Measurements from ENCODE around the gene ARFRP1. TPM values are rescaled to one million over a fixed set of nuclear protein-coding genes. Genes with fewer than 3 reads are reported as not detected.
A peak's percentile ranks its signal among the peaks of the same experiment; 100 is the strongest.

ARFRP1 gene
- total RNA-seq, 1 donor from 2014 or later = 55.5 TPM

DNA sequence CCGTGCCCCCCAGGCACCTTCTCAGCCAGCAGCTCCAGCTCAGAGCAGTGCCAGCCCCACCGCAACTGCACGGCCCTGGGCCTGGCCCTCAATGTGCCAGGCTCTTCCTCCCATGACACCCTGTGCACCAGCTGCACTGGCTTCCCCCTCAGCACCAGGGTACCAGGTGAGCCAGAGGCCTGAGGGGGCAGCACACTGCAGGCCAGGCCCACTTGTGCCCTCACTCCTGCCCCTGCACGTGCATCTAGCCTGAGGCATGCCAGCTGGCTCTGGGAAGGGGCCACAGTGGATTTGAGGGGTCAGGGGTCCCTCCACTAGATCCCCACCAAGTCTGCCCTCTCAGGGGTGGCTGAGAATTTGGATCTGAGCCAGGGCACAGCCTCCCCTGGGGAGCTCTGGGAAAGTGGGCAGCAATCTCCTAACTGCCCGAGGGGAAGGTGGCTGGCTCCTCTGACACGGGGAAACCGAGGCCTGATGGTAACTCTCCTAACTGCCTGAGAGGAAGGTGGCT lies 10.4 kb downstream of the ARFRP1 start:
- TF ChIP-seq, protein P1, sequence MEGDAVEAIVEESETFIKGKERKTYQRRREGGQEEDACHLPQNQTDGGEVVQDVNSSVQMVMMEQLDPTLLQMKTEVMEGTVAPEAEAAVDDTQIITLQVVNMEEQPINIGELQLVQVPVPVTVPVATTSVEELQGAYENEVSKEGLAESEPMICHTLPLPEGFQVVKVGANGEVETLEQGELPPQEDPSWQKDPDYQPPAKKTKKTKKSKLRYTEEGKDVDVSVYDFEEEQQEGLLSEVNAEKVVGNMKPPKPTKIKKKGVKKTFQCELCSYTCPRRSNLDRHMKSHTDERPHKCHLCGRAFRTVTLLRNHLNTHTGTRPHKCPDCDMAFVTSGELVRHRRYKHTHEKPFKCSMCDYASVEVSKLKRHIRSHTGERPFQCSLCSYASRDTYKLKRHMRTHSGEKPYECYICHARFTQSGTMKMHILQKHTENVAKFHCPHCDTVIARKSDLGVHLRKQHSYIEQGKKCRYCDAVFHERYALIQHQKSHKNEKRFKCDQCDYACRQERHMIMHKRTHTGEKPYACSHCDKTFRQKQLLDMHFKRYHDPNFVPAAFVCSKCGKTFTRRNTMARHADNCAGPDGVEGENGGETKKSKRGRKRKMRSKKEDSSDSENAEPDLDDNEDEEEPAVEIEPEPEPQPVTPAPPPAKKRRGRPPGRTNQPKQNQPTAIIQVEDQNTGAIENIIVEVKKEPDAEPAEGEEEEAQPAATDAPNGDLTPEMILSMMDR (IDR thresholded peaks at IDR 0.05; ENCODE audit: insufficient read depth, low read length, severe bottlenecking) = no peak
- DNase-seq (ENCODE audit: low read depth) = no peak
- Histone ChIP-seq H3K27me3 (ENCODE audit: control insufficient read depth, insufficient read depth, low read length) (no peaks in the 10 kb centered on the region), H3K36me3 (ENCODE audit: control insufficient read depth, insufficient read depth, low read length) (peaks cover 5% of the 10 kb centered on the region), H3K4me3 (ENCODE audit: low read depth, low read length) (peak overlapping the region; percentile 39)
- FAIRE-seq = no peak

DNA sequence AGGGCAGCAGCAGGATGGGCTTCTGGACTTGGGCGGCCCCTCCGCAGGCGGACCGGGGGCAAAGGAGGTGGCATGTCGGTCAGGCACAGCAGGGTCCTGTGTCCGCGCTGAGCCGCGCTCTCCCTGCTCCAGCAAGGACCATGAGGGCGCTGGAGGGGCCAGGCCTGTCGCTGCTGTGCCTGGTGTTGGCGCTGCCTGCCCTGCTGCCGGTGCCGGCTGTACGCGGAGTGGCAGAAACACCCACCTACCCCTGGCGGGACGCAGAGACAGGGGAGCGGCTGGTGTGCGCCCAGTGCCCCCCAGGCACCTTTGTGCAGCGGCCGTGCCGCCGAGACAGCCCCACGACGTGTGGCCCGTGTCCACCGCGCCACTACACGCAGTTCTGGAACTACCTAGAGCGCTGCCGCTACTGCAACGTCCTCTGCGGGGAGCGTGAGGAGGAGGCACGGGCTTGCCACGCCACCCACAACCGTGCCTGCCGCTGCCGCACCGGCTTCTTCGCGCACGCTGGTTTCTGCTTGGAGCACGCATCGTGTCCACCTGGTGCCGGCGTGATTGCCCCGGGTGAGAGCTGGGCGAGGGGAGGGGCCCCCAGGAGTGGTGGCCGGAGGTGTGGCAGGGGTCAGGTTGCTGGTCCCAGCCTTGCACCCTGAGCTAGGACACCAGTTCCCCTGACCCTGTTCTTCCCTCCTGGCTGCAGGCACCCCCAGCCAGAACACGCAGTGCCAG lies 11.0 kb downstream of the ARFRP1 start, which contains the start of gene TNFRSF6B:
Gene TNFRSF6B, plus strand, starts transcription at position 25 of the 729 bp plus-strand sequence. Its CDS starts 116 bp downstream, at position 141.
- H3K36me3 ChIP-seq (ENCODE audit: control insufficient read depth, insufficient read depth, low read length) = peaks cover 5% of the 10 kb centered on the region
- DNase-seq (ENCODE audit: low read depth) (no peak), FAIRE-seq (no peak)
- H3K4me3 ChIP-seq (ENCODE audit: low read depth, low read length) = peak within 1 kb of the TSS; percentile 39
- H3K27me3 ChIP-seq (ENCODE audit: control insufficient read depth, insufficient read depth, low read length) = no peaks in the 10 kb centered on the region
- TF ChIP-seq, protein P1 (IDR thresholded peaks at IDR 0.05; ENCODE audit: insufficient read depth, low read length, severe bottlenecking) = no peak

DNA sequence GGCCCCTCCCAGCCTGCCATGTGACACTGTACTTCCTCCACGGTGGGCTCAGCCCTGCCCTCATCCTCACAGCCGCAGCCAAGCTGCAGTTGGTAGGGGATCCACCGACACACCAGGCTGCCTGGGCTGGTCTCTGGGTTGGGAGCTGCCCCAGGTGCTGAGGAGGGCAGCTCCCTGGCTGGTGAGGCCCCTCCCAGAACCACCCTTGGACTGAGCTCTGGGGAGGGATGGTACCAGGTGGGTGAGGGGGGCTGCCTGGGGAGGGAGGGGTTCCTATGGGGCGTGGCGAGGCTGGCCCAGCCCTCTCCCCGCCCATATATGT lies 11.5 kb downstream of the ARFRP1 start:
- no peaks in the 10 kb centered on the region for H3K27me3 ChIP-seq (ENCODE audit: control insufficient read depth, insufficient read depth, low read length)
- H3K4me3 ChIP-seq (ENCODE audit: low read depth, low read length) = peak overlapping the region; percentile 39
- TF ChIP-seq, protein P1 (IDR thresholded peaks at IDR 0.05; ENCODE audit: insufficient read depth, low read length, severe bottlenecking) = no peak
- DNase-seq (ENCODE audit: low read depth) (peak; percentile 57), FAIRE-seq (no peak)
- H3K36me3 ChIP-seq (ENCODE audit: control insufficient read depth, insufficient read depth, low read length) = peaks cover 5% of the 10 kb centered on the region

DNA sequence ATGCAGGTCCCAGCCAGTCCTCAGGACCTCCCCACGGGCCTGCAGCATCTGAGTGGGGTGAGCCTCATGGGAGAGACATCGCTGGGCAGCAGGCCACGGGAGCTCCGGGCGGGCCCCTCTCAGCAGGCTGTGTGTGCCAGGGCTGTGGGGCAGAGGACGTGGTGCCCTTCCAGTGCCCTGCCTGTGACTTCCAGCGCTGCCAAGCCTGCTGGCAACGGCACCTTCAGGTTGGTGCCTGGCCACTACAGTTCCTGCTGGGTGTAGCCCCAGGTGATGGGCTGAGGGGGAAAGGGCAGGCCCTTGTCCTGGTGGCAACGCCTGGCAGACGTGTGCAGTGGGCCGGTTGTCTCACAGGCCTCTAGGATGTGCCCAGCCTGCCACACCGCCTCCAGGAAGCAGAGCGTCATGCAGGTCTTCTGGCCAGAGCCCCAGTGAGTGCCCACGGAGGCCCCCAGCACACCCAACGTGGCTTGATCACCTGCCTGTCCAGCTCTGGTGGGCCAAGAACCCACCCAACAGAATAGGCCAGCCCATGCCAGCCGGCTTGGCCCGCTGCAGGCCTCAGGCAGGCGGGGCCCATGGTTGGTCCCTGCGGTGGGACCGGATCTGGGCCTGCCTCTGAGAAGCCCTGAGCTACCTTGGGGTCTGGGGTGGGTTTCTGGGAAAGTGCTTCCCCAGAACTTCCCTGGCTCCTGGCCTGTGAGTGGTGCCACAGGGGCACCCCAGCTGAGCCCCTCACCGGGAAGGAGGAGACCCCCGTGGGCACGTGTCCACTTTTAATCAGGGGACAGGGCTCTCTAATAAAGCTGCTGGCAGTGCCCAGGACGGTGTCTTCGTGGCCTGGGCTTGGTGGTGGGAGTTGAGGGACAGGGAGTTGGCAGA lies 12.1 kb downstream of the ARFRP1 start:
- Histone ChIP-seq H3K36me3 (ENCODE audit: control insufficient read depth, insufficient read depth, low read length) (peaks cover 5% of the 10 kb centered on the region), H3K4me3 (ENCODE audit: low read depth, low read length) (no peak overlapping the region), H3K27me3 (ENCODE audit: control insufficient read depth, insufficient read depth, low read length) (no peaks in the 10 kb centered on the region)
- TF ChIP-seq, protein P1 (IDR thresholded peaks at IDR 0.05; ENCODE audit: insufficient read depth, low read length, severe bottlenecking) = no peak
- FAIRE-seq (no peak), DNase-seq (ENCODE audit: low read depth) (no peak)

DNA sequence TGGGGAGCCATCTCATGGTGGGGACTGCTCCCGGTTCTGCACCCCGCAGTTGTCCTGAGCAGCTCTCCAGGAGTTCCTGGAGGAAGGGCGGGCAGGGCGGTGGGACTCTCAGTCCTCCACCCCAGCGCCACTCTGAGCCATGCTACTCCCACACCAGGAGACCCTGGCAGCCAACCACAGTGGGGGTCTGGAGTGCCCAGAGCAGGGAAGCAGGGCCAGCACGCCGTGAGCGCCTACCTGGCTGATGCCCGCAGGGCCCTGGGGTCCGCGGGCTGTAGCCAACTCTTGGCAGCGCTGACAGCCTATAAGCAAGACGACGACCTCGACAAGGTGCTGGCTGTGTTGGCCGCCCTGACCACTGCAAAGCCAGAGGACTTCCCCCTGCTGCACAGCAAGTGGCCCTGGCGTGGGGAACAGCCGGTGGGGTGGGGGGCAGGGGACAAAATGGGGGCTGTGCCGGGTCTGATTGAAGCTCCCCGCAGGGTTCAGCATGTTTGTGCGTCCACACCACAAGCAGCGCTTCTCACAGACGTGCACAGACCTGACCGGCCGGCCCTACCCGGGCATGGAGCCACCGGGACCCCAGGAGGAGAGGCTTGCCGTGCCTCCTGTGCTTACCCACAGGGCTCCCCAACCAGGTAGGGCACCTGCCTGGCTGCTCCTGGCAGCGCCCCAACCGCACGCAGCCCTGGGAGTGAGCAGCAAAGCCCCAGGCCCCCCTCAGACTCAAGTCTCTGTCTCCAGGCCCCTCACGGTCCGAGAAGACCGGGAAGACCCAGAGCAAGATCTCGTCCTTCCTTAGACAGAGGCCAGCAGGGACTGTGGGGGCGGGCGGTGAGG lies 13.0 kb downstream of the ARFRP1 start:
- no peak for DNase-seq (ENCODE audit: low read depth)
- TF ChIP-seq, protein P1 (IDR thresholded peaks at IDR 0.05; ENCODE audit: insufficient read depth, low read length, severe bottlenecking) = no peak
- H3K4me3 ChIP-seq (ENCODE audit: low read depth, low read length) = no peak overlapping the region
- no peak for FAIRE-seq
- peaks cover 4% of the 10 kb centered on the region for H3K36me3 ChIP-seq (ENCODE audit: control insufficient read depth, insufficient read depth, low read length)
- no peaks in the 10 kb centered on the region for H3K27me3 ChIP-seq (ENCODE audit: control insufficient read depth, insufficient read depth, low read length)
